Cerebellar nuclear complex (tissue), 1 donor: ENCODE results near the gene LYPD3.
"Not testable (repeated sequence)": the region's sequence is repeated elsewhere in the genome, so short reads cannot be mapped to it uniquely, and the experiment has no call there.

Experiments
- DNase-seq, 2 experiments: peaks; one replicate each; lab custom pipeline; 2025; lab: John Stamatoyannopoulos, UW

Gene LYPD3

DNA sequence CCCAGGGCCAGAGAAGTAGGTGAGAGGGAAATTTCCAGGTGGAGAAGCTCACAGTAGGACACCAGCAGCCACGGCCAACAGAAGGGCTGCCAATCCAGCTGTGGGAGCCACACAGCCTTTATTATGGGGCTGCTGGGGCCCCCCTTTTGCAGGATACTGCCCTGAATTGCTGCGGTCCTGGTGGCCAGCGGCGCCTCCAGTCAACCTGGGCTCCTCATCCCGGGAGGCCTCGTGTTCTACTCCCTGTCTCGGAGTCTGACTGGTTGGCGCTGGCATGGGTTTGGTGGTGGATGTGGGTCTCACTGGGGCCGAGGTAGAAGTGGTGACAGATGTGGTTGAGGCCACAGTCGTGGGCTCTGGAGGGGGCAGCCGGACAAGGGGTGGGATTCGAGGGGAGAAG lies 4.1 kb downstream of the LYPD3 start:
- no peak for DNase-seq

- DNase-seq: no peak
Measured at GRCh38 chr19:43460362-43461016, 4.9 kb downstream of the LYPD3 start.

- no peak for DNase-seq
Measured at GRCh38 chr19:43457809-43458208, 7.6 kb downstream of the LYPD3 start.

DNA sequence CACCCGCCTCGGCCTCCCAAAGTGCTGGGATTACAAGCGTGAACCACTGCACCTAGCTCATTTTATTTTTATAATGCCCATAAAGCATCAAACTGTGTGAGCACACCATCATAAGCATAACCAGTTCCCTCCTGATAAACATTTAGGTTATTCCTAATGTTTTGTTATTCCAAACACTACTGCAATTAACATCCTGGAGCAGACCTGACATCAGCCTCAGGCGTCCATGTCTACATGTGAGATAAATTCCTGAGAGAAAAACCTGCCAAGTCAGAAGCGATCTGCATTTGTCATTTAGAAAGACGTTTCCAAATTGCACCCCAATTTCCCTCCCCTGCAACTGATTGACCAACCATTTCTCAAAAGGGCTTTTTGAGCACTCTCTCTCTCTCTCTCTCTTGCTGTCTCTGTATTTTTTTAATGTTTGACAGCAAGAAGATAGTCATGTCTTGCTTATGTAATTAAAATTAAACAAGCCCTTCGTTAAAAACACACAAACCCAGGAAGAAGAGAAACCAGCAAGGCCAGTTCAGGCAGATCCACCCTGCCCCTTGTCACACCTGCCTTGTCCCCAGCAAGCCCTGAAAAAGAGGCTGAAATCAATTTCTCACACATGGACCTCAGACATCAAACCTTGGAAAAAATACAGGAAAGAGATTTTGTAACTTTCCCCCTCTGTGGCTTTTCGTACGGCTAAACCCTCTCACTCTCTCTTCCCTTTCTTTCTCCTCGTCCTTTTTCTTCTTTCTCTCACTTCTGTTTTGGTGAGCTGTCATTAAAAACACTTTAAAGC lies 9.9 kb downstream of the LYPD3 start:
- DNase-seq: no peak

GRCh38 chr19:43454031-43454430 lies 11.4 kb downstream of the LYPD3 start:
- no peak for DNase-seq

- DNase-seq: no peak
Measured at GRCh38 chr19:43452582-43452981, 12.8 kb downstream of the LYPD3 start.

DNA sequence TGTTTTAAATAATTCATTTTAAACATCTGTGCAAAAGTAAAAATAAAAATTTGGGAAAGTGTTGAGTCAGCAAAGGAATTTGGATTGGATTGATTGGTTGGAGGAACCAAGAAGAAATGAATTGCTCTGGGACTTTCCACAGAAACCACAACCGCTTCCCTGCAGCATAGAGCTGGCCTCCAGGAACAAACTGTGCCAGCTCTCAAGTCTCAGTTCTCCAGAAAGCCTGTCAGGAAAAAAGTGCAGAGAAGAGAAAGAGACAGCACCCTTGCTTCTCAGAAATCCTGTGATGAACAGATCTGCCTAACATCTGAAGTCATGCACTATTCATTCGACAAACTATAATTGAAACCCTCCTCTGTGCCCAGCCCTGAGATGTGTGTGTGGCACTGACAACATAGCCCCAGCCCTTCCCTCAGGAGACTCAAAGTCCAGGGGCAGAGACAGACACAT lies 14.8 kb downstream of the LYPD3 start:
- DNase-seq: no peak

DNA sequence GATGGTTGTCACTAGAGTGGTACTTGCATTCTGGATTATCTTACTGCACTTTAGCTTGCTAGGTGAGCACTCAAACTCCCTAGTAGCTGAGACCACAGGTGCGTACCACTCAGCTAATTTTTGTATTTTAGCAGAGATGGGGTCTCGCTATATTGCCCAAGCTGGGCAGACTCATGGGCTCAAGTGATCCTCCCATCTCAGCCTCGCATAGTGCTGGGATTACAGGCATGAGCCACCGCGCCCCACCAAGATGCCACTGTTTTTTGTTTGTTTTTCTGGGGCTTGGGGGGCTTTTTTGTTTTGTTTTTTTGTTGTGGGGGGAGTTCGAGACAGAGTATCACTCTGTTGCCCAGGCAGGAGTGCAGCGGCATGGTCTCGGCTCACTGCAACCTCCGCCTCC lies 17.8 kb downstream of the LYPD3 start:
- DNase-seq: no peak

- DNase-seq: peak in 1 of 2 experiments; percentile 7
Measured at GRCh38 chr19:43446746-43447489, 18.5 kb downstream of the LYPD3 start.

- DNase-seq: no peak
Measured at GRCh38 chr19:43445426-43445825, 20.0 kb downstream of the LYPD3 start.

DNA sequence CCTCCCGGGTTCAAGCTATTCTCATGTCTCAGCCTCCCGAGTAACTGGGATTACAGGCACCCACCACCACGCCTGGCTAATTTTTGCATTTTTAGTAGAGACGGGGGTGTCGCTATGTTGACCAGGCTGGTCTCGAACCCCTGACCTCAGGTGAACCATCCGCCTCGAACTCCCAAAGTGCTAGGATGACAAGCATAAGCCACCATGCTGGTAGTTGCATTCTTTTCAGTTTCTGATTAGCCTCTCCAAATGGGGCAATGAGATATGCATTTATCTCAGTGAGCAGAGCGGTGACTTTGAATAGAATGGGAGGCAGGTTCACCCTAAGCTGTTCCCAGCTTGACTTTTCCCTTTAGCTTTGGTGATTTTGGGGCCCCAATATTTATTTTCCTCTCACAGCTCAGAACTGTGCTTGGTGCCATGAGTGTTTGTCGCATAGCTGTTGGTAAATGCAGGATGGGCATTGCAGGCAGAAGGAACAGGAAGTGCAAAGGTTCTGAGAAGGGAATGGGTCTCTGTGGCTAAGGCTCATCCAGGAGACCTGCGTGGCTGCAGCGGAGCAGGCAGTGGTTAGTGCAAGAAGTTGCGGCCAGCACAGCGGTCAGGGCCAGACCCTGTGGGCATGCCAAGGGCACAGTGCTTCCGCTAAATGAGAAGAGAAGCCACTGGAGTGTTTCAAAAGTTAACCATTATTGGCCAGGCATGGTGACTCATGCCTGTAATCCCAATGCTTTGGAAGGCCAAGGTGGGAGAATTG lies 20.7 kb downstream of the LYPD3 start:
- no peak for DNase-seq

- not testable (repeated sequence) for DNase-seq
Measured at GRCh38 chr19:43444091-43444490, 21.3 kb downstream of the LYPD3 start.

- no peak for DNase-seq
Measured at GRCh38 chr19:43441716-43442115, 23.7 kb downstream of the LYPD3 start.

DNA sequence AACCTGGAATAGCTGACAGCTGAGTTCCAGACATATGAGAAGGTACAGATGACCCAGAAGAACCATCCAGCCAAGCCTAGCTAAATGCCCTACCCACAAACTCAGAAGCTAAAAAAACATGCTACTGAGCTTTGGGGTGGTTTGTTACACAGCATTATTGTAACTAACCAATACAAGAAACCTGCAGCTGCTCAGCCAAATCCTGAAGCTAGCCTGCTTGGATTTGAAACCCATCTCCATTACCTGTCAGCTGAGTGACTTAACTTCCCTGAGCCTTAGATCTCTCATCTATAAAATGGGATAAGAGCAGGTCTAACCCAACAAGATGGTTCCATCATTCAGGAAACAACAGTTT lies 25.7 kb downstream of the LYPD3 start:
- DNase-seq: no peak

GRCh38 chr19:43439032-43439708 lies 26.2 kb downstream of the LYPD3 start:
- no peak for DNase-seq

- no peak for DNase-seq
Measured at GRCh38 chr19:43438291-43439031, 26.9 kb downstream of the LYPD3 start.

DNA sequence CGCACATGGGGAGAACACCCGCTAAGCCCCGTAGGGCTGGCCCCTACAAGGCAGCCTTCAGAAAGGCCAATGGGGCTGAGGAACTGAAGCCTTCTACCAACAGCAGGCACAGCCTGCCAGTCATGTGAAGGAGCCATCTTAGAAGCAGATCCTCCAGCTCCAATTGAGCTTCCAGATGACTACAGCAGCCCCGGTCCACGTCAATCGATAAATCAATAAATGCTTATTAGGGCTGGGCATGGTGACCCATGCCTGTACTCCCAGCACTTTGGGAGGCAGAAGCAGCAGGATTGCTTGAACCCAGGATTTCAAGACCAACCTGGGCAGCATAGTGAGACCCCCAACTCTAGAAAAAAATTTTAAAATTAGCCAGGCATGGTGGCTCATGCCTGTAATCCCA lies 27.7 kb downstream of the LYPD3 start:
- DNase-seq: no peak

DNA sequence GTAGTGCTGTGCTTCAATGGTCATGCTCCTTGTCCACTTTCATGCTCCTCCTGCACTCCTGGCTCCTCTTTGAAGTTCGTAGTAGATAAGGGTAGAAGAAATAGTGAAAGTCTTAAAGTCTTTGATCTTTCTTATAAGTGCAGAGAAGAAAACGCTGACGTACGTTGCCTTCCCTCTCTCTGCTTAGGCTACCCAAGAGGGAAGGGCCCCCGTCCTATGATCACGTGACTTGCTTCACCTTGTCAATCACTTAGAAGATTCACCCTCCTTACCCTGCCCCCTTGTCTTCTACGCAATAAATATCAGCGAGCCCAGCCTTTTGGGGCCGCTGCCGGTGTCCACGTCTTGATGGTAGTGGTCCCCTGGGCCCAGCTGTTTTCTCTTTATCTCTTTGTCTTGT lies 28.1 kb downstream of the LYPD3 start:
- DNase-seq: not testable (repeated sequence)

- no peak for DNase-seq
Measured at GRCh38 chr19:43435775-43436174, 29.6 kb downstream of the LYPD3 start.

DNA sequence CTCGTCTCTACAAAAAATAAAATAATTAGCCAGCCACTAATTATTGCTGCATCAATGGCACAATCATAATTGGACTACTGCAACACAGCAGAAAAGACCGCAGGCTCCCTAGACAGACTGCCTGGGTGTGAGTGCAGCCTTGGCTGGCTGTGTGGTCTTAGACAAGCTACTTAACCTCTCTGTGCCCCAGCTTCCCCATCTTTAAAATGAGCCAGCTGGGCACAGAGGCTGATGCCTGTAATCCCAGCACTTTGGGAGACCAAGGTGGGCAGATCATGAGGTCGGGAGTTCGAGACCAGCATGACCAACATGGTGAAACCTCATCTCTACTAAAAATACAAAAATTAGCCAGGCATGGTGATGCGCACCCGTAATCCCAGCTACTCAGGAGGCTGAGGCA lies 31.7 kb downstream of the LYPD3 start:
- DNase-seq: no peak

- no peak for DNase-seq
Measured at GRCh38 chr19:43433358-43433673, 32.1 kb downstream of the LYPD3 start.
